ENCODE results near the gene TYROBP. TPM values are rescaled to one million over a fixed set of nuclear protein-coding genes. Genes with fewer than 3 reads are reported as not detected.

The TYROBP gene
- total and polyA plus RNA-seq, 2 of the 4 experiments (the other 2 are of a cell fraction): not detected

- H2AK9ac ChIP-seq (replicated peaks; ENCODE audit: low read depth, low read length, poor library complexity): no peak overlapping the region
- H3K9ac ChIP-seq (ENCODE audit: low read depth, low read length): no peak overlapping the region
- ATAC-seq (ENCODE audit: low read depth) (no peak), DNase-seq (no peak)
- no peak overlapping the region for H2BK15ac ChIP-seq (ENCODE audit: low read depth, low read length)
- intact Hi-C loops (cut with micrococcal nuclease) (no loop called here), in situ Hi-C loops (cut with MboI; ENCODE audit: low sequenced_read_pairs) (loop anchor here (5.0 kb wide), 1 partner anchor 46 kb away; no protein-coding TSS in a partner anchor), dilution Hi-C loops (cut with HindIII; ENCODE audit: low sequenced_read_pairs, unreplicated experiment) (no loop called here)
- no peak overlapping the region for H4K8ac ChIP-seq (ENCODE audit: low read depth in 2 of 2, low read length in 2 of 2)
- H2BK20ac ChIP-seq (ENCODE audit: low read depth, low read length): no peak overlapping the region
- H3K9me3 ChIP-seq (ENCODE audit: control insufficient read depth, insufficient read depth, low read length): no peaks in the 10 kb centered on the region
- H3K9me1 ChIP-seq (ENCODE audit: insufficient read depth, low read length): no peaks in the 10 kb centered on the region
- ChIA-PET POLR2A (ENCODE audit: unreplicated experiment) (no interaction called here), CTCF (interaction anchor here (0.6 kb wide), 1 partner anchor 66 kb away, joined by 3 read pairs; no protein-coding TSS in a partner anchor)
- H3K79me1 ChIP-seq (ENCODE audit: low read depth in 1 of 2, low read length in 2 of 2): peaks cover 0 to 3% of the 10 kb centered on the region in 2 experiments; a peak in 1 of 4 replicates
- H3K4ac ChIP-seq (ENCODE audit: low read depth, low read length): no peak overlapping the region
- no peak overlapping the region for H2AFZ ChIP-seq (replicated peaks; ENCODE audit: low read length, poor library complexity)
- H2BK5ac ChIP-seq (ENCODE audit: low read depth, low read length, poor library complexity, severe bottlenecking): no peak overlapping the region
- H3K36me3 ChIP-seq (ENCODE audit: control insufficient read depth, insufficient read depth, low read length): peaks cover 29% of the 10 kb centered on the region
- no TSS peak for BruUV-seq (replicated peaks)
- H2AK5ac ChIP-seq (ENCODE audit: low read depth, low read length): no peak overlapping the region
- H3K4me2 ChIP-seq (ENCODE audit: low read depth, low read length): no peak overlapping the region
- H4K20me1 ChIP-seq (ENCODE audit: insufficient read depth, low read length): no peaks in the 10 kb centered on the region; the same call in 1 of the 2 replicates
- no peak overlapping the region for H3K27ac ChIP-seq (ENCODE audit: insufficient read depth, low read length)
- H2BK120ac ChIP-seq (ENCODE audit: low read depth, low read length): no peak overlapping the region
- TF ChIP-seq MXI1 (IDR thresholded peaks at IDR 0.05; ENCODE audit: borderline replicate concordance, low read depth, low read length) (no peak), RCOR1 (IDR thresholded peaks at IDR 0.05; ENCODE audit: insufficient replicate concordance, low read length) (no peak), MAZ (IDR thresholded peaks at IDR 0.05; ENCODE audit: borderline replicate concordance, low read depth, low read length) (no peak), SMC3 (IDR thresholded peaks at IDR 0.05; ENCODE audit: low read depth, low read length) (no peak), ELK1 (IDR thresholded peaks at IDR 0.05; ENCODE audit: borderline replicate concordance, low read depth, low read length) (no peak), NFE2L2 (IDR thresholded peaks at IDR 0.05; ENCODE audit: low read depth, low read length) (no peak), FOS (IDR thresholded peaks at IDR 0.05; ENCODE audit: low read depth, low read length) (no peak), BHLHE40 (IDR thresholded peaks at IDR 0.05; ENCODE audit: low read depth, low read length) (no peak), RFX5 (IDR thresholded peaks at IDR 0.05; ENCODE audit: low read depth, low read length) (no peak), RAD21 (IDR thresholded peaks at IDR 0.05; ENCODE audit: low read length) (no peak), CEBPB (IDR thresholded peaks at IDR 0.05; ENCODE audit: low read depth, low read length) (no peak), MAFK (IDR thresholded peaks at IDR 0.05; ENCODE audit: low read depth, low read length) (no peak), CHD1 (IDR thresholded peaks at IDR 0.05; ENCODE audit: low read depth, low read length) (no peak)
- H4K5ac ChIP-seq (ENCODE audit: low read depth, low read length): no peak overlapping the region
- no peak overlapping the region for H3K4me3 ChIP-seq (ENCODE audit: insufficient read depth, low read depth, low read length)
- no peaks in the 10 kb centered on the region for H3K27me3 ChIP-seq (ENCODE audit: control insufficient read depth, insufficient read depth, low read length)
- no peak overlapping the region for H3K14ac ChIP-seq (replicated peaks; ENCODE audit: low read depth, low read length)
- H3K56ac ChIP-seq (ENCODE audit: extremely low read depth, insufficient read depth, low read length): no peak overlapping the region
- H3K23ac ChIP-seq (ENCODE audit: low read depth, low read length): no peak overlapping the region
- no peak overlapping the region for H3K18ac ChIP-seq (ENCODE audit: low read depth, low read length)
- 92% methylated on average over 2 of the region's 8 CpGs; no CpG with 5 or more reads in 1 of the 2 experiments for WGBS, 2 experiments (ENCODE audit: extremely low coverage in 2 of 2, insufficient read length in 1 of 2)
- no peaks in the 10 kb centered on the region for H3K4me1 ChIP-seq (ENCODE audit: control insufficient read depth, insufficient read depth, low read length)
- no peak overlapping the region for H4K91ac ChIP-seq (ENCODE audit: insufficient read depth, low read depth, low read length)
Measured at GRCh38 chr19:35885904-35886303, 22.2 kb downstream of the TYROBP start.
